Measurements from ENCODE around the gene CPNE5. TPM values are rescaled to one million over a fixed set of nuclear protein-coding genes. Genes with fewer than 3 reads are reported as not detected.
"Not testable (repeated sequence)": the region's sequence is repeated elsewhere in the genome, so short reads cannot be mapped to it uniquely, and the experiment has no call there.

Gene CPNE5
- total RNA-seq, 1 donor from 2014 or later = 2.0 TPM

DNA sequence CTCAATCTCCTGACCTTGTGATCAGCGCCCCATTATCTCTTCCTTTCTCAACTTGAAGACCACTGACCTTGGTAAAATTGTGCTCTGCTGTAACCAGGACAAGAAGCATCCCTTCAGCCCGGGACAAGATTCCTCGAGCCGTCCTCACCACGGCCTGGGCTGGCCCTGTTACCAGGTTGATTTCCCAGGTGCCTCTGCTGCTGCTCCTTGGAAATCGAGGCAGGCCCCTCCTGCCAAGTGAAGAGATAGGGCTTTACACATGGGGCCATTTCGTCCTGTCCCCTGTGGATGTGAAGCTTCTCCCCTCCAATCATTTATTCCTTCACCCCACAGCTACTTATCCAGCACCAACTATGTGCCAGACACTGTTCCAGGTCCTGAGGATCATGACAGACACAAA, 120.1 kb downstream of the CPNE5 start:
- Mint-ChIP-seq H3K9me3 (no peaks in the 10 kb centered on the region), H3K27ac (no peak overlapping the region), H3K36me3 (ENCODE audit: low read depth) (no peaks in the 10 kb centered on the region), H3K27me3 (ENCODE audit: low read depth) (no peaks in the 10 kb centered on the region), H3K4me3 (ENCODE audit: low read depth) (no peak overlapping the region), H3K4me1 (ENCODE audit: low read depth) (no peaks in the 10 kb centered on the region)
- intact Hi-C loops (cut with micrococcal nuclease) = no loop called here
- no peak for DNase-seq (ENCODE audit: low spot score)

DNA sequence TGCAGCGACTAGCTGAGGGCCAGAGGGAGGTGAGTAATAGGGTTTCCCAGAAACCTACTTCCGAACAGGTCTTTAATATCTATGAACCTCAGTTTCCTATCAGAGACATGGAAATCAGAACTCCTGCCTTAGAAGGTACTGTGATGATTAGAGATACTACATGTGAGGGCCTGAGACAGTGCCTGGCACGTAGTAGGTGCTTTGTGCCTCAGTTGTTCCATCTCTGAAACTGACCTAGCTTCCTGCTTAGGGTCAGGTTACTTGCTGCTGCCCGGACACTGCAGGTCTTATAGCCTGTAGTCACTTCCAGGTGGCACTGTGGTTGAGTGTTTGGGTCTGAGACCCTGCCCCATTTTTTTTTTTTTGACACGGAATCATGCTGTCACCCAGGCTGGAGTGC, 120.7 kb downstream of the CPNE5 start:
- H3K4me1 Mint-ChIP-seq (ENCODE audit: low read depth) = no peaks in the 10 kb centered on the region
- no peaks in the 10 kb centered on the region for H3K36me3 Mint-ChIP-seq (ENCODE audit: low read depth)
- no peak for DNase-seq (ENCODE audit: low spot score)
- H3K27me3 Mint-ChIP-seq (ENCODE audit: low read depth) = no peaks in the 10 kb centered on the region
- H3K27ac Mint-ChIP-seq = no peak overlapping the region
- intact Hi-C loops (cut with micrococcal nuclease) = no loop called here
- no peak overlapping the region for H3K4me3 Mint-ChIP-seq (ENCODE audit: low read depth)
- no peaks in the 10 kb centered on the region for H3K9me3 Mint-ChIP-seq

DNA sequence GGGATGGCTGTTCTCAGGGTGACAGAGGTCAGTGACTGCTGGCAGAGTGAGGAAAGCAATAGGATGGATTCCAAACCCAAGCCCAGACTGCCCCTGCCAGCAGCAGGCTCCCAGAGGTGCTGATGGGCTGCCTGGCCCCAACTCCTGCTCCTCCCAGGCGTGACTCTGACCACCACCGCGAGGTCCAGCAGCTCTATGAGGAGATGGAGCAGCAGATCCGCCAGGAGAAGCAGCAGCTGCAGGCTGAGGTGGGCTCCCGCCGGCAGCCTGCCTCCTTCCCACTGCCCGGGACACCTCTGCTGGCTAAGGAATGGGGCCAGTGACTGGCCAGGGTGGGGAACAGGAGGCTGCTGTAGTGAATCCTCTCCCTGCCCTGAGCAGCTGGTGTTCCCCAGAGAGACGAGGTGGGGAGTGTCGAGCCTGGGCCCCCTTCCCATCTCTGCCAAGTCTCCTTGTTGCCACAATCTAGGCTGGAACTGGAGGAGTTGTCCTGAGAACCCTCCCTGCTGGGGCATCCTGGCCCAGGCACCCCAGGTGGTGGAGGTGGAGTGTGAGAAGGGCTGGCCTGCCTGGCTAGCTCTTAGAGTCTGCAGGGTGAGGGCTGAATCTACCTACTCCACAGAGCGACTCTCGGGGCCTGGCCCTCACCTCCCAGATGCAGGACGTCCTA, 121.2 kb downstream of the CPNE5 start:
- H3K4me3 Mint-ChIP-seq (ENCODE audit: low read depth) = no peak overlapping the region
- intact Hi-C loops (cut with micrococcal nuclease) = no loop called here
- DNase-seq (ENCODE audit: low spot score) = no peak
- no peaks in the 10 kb centered on the region for H3K4me1 Mint-ChIP-seq (ENCODE audit: low read depth)
- no peaks in the 10 kb centered on the region for H3K27me3 Mint-ChIP-seq (ENCODE audit: low read depth)
- no peaks in the 10 kb centered on the region for H3K36me3 Mint-ChIP-seq (ENCODE audit: low read depth)
- H3K27ac Mint-ChIP-seq = no peak overlapping the region
- H3K9me3 Mint-ChIP-seq = no peaks in the 10 kb centered on the region

DNA sequence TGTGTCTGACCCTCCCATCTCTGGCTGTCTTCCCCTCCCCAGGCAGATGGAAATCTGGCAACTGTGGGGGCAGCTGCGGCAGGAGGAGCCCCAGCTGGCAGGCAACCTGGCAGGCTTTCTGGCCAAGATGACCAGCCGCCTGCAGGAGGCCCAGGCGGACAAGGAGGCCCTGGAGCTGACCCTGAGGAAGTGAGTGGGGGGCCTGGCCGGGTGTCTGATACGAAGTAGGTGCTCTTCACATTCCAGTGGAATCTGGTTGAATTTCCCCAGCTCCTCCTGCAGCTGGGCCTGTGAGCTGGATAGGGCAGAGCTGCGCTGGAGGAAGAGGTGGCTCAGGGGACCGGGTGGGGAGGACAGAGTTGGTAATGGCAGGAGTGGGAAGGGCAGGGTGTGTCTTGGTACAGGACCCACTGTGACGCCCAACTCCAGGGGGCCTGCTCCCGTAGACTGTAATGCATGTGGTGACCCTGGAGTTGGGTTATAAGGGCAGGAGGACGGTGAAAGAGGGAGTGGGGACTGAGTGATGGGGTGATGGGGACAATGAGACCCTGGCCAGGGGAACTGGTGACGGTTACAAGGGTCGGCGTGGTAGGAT, 121.9 kb downstream of the CPNE5 start:
- Mint-ChIP-seq H3K9me3 (no peaks in the 10 kb centered on the region), H3K27me3 (ENCODE audit: low read depth) (no peaks in the 10 kb centered on the region), H3K36me3 (ENCODE audit: low read depth) (no peaks in the 10 kb centered on the region), H3K4me3 (ENCODE audit: low read depth) (no peak overlapping the region), H3K27ac (no peak overlapping the region), H3K4me1 (ENCODE audit: low read depth) (no peaks in the 10 kb centered on the region)
- no peak for DNase-seq (ENCODE audit: low spot score)
- intact Hi-C loops (cut with micrococcal nuclease) = no loop called here

DNA sequence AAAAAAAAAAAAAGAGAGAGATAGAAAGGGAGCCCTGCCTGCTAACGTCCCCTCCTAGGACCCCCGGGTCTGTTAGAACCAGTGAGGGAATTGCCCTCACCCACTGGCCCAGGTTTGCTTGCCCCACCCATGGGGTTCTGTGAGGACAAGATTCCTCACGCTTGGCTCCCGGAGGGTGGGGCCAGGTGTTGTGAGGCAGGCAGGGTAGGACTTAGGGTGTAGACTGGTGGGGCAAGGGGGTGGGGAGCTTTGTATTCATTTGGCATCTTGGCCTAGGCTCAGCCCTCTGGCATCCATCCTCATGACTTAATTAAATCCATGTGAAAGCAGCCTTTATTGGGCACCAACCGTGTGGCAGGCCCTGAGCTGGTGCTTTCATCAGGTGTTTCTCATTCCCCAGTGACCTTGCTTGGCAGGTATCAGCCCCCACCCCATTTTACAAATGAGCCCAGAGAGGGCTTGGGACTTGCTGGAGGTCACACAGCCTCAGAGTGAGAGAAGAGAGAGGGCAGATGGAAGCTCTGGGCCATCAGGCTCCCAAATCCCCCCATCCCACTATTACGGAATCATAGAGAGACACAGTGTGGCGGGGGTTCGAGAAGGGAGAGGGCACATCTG, 122.7 kb downstream of the CPNE5 start:
- no peaks in the 10 kb centered on the region for H3K4me1 Mint-ChIP-seq (ENCODE audit: low read depth)
- H3K4me3 Mint-ChIP-seq (ENCODE audit: low read depth) = no peak overlapping the region
- intact Hi-C loops (cut with micrococcal nuclease) = no loop called here
- no peaks in the 10 kb centered on the region for H3K9me3 Mint-ChIP-seq
- no peaks in the 10 kb centered on the region for H3K36me3 Mint-ChIP-seq (ENCODE audit: low read depth)
- H3K27me3 Mint-ChIP-seq (ENCODE audit: low read depth) = no peaks in the 10 kb centered on the region
- no peak for DNase-seq (ENCODE audit: low spot score)
- H3K27ac Mint-ChIP-seq = no peak overlapping the region

DNA sequence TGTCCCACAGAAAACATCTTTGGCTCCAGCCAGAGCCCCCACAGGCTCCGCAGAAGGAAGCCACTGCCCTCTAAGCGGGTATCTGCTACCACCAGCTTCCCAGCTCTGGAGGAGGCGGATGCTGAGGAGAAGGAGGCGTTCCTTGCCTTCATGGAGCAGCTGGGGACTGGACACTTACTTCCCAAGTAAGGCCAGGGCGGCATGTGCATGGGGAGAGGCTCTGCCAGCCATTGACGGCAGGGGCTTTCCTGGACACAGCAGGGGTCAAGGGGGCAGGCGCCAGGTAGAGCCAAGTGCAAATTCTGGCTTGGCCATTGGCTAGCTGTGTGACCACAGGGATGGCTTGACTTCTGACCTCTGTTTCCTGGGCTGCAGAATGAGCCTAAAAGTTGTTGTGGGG, 123.8 kb downstream of the CPNE5 start:
- H3K4me1 Mint-ChIP-seq (ENCODE audit: low read depth) = no peaks in the 10 kb centered on the region

DNA sequence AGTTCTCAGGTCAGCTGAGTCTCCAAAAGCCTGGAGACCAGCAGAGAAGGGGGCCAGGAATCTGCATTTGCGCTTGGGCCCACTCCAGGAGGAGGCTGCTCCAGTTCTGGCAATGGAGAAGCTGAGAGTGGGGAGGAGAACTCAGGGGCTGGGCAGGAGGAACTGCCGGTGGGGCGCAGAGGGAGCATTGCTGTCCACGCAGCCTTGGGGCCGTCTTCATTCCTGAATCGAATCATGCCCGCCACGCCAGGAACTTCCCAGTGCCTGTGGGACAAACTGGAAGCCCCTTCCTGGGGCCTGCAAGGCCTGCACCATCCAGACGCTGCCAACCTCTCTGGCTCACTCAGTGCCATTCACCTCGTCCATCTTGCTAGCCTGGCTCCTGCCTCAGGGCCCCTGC, 124.7 kb downstream of the CPNE5 start:
- H3K27ac Mint-ChIP-seq = no peak overlapping the region
- intact Hi-C loops (cut with micrococcal nuclease) = no loop called here
- no peaks in the 10 kb centered on the region for H3K4me1 Mint-ChIP-seq (ENCODE audit: low read depth)
- H3K36me3 Mint-ChIP-seq (ENCODE audit: low read depth) = no peaks in the 10 kb centered on the region
- H3K9me3 Mint-ChIP-seq = no peaks in the 10 kb centered on the region
- DNase-seq (ENCODE audit: low spot score) = no peak
- H3K27me3 Mint-ChIP-seq (ENCODE audit: low read depth) = peaks cover 3% of the 10 kb centered on the region
- H3K4me3 Mint-ChIP-seq (ENCODE audit: low read depth) = no peak overlapping the region

More for the DNA sequence above, 123.8 kb downstream of the CPNE5 start:
- H3K27ac Mint-ChIP-seq = no peak overlapping the region
- DNase-seq (ENCODE audit: low spot score) = no peak
- no peaks in the 10 kb centered on the region for H3K9me3 Mint-ChIP-seq
- no peaks in the 10 kb centered on the region for H3K27me3 Mint-ChIP-seq (ENCODE audit: low read depth)
- H3K36me3 Mint-ChIP-seq (ENCODE audit: low read depth) = no peaks in the 10 kb centered on the region
- H3K4me3 Mint-ChIP-seq (ENCODE audit: low read depth) = no peak overlapping the region
- intact Hi-C loops (cut with micrococcal nuclease) = no loop called here

DNA sequence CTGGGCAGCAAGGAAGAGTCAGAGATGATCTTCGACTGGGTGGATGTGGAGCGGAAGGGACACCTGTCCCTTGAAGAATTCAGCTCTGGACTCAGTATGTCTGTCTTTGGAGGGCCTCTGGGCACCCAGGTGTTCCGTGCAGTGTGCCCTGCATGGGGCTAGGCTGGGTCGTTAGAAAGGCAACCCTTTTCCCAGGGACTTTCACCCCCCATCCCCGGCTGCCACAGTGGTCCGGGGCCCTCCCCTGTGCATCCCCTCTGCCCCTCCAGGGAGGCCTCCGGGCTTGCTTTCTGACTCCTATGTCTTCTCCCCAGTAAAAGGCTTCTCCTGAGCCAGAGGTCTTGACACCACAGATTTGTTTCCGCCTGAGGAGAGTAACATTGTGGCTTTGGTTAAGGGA, 125.4 kb downstream of the CPNE5 start:
- Mint-ChIP-seq H3K27me3 (ENCODE audit: low read depth) (peaks cover 3% of the 10 kb centered on the region), H3K4me1 (ENCODE audit: low read depth) (no peaks in the 10 kb centered on the region)
- intact Hi-C loops (cut with micrococcal nuclease) = no loop called here

DNA sequence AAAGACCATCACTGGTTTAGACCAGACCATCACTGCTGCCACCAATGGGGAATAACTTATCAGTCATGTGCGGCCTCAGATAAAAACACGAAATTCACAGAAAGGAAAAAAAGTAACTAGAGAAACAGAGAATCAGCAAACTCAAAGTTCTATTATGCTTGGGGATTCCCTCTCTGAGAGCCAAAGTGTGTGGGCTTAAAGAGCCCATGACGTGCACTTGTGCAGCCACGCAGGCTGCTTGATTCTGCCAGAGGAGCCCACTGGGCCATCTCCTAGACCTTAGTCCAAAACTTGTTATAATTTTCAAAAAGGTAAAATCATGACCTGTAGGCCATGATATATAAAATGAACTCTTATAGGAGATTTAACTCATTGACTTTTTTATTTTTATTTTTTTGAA, 126.4 kb downstream of the CPNE5 start:
- DNase-seq (ENCODE audit: low spot score) = no peak
- intact Hi-C loops (cut with micrococcal nuclease) = no loop called here
- Mint-ChIP-seq H3K27ac (no peak overlapping the region), H3K4me3 (ENCODE audit: low read depth) (no peak overlapping the region), H3K36me3 (ENCODE audit: low read depth) (no peaks in the 10 kb centered on the region), H3K9me3 (no peaks in the 10 kb centered on the region), H3K27me3 (ENCODE audit: low read depth) (peaks cover 3% of the 10 kb centered on the region), H3K4me1 (ENCODE audit: low read depth) (no peaks in the 10 kb centered on the region)

More for the DNA sequence above, 125.4 kb downstream of the CPNE5 start:
- Mint-ChIP-seq H3K27ac (no peak overlapping the region), H3K9me3 (no peaks in the 10 kb centered on the region), H3K4me3 (ENCODE audit: low read depth) (no peak overlapping the region), H3K36me3 (ENCODE audit: low read depth) (no peaks in the 10 kb centered on the region)
- DNase-seq (ENCODE audit: low spot score) = no peak

DNA sequence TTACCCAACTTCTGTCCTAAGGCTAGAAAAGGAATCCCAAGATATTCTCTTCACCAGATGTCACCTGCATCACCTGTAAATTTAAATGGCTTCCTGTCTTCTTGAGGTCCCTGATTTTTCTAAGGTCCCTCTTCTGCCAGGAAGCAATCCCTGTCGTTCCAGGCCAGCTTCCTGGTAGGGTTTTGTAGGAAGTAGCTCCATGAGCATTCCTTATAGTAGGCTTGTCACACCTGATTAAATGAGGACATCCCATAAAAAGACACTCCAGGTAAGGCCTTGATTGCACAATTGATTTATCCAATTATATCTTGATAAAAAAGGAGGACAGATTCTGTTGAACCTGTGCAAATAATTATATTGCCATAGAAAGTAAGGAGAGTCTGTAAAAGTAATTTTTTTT, 132.9 kb downstream of the CPNE5 start:
- Mint-ChIP-seq H3K9me3 (no peaks in the 10 kb centered on the region), H3K36me3 (ENCODE audit: low read depth) (no peaks in the 10 kb centered on the region), H3K27ac (no peak overlapping the region), H3K4me3 (ENCODE audit: low read depth) (no peak overlapping the region), H3K27me3 (ENCODE audit: low read depth) (peaks cover 16% of the 10 kb centered on the region), H3K4me1 (ENCODE audit: low read depth) (peaks cover 2% of the 10 kb centered on the region)
- intact Hi-C loops (cut with micrococcal nuclease) = no loop called here
- no peak for DNase-seq (ENCODE audit: low spot score)

DNA sequence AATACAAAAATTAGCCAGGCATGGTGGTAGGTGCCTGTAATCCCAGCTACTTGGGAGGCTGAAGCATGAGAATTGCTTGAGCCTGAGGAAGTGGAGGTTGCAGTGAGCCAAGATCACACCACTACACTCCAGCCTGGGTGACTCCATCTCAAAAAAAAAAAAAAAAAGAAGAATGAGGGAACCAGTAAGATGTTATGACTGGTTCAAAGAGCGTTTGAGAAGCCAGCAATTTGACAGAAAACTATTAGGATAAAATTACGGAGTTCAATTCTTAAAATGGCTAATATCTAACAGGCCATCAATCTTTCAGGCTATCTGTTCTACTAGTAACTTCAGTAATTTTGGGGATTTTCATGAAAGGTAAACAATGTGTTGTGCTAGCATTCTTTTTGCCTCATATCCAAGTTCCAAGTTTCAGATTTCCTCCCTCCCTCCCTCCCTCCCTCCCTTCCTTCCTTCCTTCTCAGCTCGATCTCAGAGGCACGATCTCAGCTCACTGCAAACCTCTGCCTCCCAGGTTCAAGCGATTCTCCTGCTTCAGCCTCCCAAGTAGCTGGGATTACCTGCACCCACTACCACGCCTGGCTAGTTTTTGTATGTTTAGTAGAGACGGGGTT, 134.2 kb downstream of the CPNE5 start:
- H3K36me3 Mint-ChIP-seq (ENCODE audit: low read depth); H3K9me3 Mint-ChIP-seq; H3K27ac Mint-ChIP-seq; H3K4me1 Mint-ChIP-seq (ENCODE audit: low read depth); intact Hi-C loops (cut with micrococcal nuclease); H3K4me3 Mint-ChIP-seq (ENCODE audit: low read depth); DNase-seq (ENCODE audit: low spot score): not testable (repeated sequence)
- peaks cover 15% of the 10 kb centered on the region for H3K27me3 Mint-ChIP-seq (ENCODE audit: low read depth)

DNA sequence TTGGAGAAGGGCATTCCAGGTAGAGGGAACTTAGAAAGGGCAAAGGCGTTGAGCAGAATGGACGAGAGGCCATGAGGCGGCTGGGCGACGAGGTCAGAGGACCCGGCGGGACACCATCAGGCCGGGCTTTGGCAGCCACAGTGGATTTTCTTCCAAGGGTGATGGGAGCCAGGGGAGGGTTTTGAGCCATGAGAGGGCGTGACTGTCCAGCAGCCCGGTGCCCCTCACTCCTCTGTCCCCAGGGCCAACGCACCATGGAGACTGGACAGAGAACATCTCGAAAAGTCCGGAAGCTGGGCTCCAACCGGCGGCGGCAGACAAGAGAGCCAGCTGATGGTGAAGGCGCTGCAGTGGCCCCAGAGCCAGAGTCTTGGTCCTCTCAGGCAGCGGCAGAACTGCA, 135.3 kb downstream of the CPNE5 start:
- H3K4me3 Mint-ChIP-seq (ENCODE audit: low read depth) = no peak overlapping the region
- H3K36me3 Mint-ChIP-seq (ENCODE audit: low read depth) = no peaks in the 10 kb centered on the region
- H3K4me1 Mint-ChIP-seq (ENCODE audit: low read depth) = peaks cover 6% of the 10 kb centered on the region
- intact Hi-C loops (cut with micrococcal nuclease) = no loop called here
- H3K9me3 Mint-ChIP-seq = no peaks in the 10 kb centered on the region
- DNase-seq (ENCODE audit: low spot score) = no peak
- H3K27ac Mint-ChIP-seq = no peak overlapping the region
- H3K27me3 Mint-ChIP-seq (ENCODE audit: low read depth) = peaks cover 13% of the 10 kb centered on the region

DNA sequence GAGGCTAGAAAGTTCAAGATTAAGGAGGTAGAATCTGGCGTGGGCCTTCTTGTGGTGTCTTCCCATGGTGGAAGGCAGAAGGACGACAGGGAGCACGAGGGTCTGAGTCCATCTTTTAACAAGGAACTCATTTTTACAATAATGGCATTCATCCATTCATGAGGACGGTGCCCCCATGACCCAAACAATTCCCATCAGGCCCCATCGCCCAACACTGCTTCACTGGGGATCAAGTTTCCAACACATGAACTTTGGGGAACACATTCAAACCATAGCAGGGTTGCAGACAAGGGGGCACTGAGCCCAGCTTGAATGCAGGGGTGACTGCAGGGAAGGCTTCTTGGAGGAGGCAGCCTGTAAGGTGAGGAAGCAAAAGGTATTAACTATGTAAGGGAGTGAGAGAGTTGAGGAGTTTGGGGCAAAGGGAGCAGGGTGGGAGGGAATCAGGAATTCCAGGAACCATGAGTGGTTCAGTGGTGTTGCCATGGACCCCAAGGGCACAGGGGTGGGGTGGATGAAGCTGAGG, 136.1 kb downstream of the CPNE5 start:
- no peak for DNase-seq (ENCODE audit: low spot score)
- Mint-ChIP-seq H3K4me1 (ENCODE audit: low read depth) (peaks cover 6% of the 10 kb centered on the region), H3K4me3 (ENCODE audit: low read depth) (no peak overlapping the region), H3K9me3 (no peaks in the 10 kb centered on the region), H3K27ac (no peak overlapping the region), H3K27me3 (ENCODE audit: low read depth) (peaks cover 18% of the 10 kb centered on the region), H3K36me3 (ENCODE audit: low read depth) (no peaks in the 10 kb centered on the region)
- intact Hi-C loops (cut with micrococcal nuclease) = no loop called here
